ENCODE measurements around the gene EFHD1.

EFHD1 gene

DNA sequence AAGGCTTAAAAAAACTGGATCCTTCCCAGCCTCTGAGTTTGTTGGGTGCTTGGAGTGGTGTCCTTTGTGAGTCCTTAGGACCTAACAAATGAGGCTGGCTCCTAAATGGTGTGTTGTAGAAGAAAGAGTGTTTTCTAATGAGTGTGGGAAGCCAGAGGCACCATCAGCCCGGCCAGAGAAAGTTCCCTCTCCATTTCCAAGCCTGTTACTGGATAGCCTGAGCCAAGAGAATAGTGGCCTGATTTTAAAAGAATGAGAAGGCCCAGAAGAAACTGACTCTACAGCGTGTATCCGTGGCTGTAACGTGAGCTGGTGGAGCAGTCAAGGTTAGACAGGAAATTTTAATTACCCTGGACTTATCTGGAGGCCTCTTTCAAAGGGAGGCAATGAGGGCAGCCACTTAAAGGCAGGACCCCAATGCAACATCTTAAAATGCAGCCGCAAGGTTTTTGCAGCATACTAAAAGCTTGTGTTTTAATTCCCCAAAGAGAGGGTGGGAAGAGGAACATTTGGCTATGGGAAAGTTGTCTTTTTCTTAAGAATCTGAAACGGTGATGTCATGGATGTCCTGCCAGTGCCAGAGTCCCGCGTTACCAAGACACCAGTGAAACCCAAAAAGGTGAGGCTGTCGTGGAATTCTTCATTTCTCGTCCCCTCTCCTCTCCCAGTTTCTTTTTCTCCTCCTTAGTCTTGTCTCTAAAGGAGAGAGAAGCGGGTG is 4.6 kb downstream of the EFHD1 start:
- no peak for DNase-seq (ENCODE audit: low read depth)
- H3K4me3 ChIP-seq (ENCODE audit: low read length): no peak overlapping the region
- TF ChIP-seq, protein P1, sequence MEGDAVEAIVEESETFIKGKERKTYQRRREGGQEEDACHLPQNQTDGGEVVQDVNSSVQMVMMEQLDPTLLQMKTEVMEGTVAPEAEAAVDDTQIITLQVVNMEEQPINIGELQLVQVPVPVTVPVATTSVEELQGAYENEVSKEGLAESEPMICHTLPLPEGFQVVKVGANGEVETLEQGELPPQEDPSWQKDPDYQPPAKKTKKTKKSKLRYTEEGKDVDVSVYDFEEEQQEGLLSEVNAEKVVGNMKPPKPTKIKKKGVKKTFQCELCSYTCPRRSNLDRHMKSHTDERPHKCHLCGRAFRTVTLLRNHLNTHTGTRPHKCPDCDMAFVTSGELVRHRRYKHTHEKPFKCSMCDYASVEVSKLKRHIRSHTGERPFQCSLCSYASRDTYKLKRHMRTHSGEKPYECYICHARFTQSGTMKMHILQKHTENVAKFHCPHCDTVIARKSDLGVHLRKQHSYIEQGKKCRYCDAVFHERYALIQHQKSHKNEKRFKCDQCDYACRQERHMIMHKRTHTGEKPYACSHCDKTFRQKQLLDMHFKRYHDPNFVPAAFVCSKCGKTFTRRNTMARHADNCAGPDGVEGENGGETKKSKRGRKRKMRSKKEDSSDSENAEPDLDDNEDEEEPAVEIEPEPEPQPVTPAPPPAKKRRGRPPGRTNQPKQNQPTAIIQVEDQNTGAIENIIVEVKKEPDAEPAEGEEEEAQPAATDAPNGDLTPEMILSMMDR (conservative IDR thresholded peaks at IDR 0.05; ENCODE audit: low read depth, low read length): no peak

DNA sequence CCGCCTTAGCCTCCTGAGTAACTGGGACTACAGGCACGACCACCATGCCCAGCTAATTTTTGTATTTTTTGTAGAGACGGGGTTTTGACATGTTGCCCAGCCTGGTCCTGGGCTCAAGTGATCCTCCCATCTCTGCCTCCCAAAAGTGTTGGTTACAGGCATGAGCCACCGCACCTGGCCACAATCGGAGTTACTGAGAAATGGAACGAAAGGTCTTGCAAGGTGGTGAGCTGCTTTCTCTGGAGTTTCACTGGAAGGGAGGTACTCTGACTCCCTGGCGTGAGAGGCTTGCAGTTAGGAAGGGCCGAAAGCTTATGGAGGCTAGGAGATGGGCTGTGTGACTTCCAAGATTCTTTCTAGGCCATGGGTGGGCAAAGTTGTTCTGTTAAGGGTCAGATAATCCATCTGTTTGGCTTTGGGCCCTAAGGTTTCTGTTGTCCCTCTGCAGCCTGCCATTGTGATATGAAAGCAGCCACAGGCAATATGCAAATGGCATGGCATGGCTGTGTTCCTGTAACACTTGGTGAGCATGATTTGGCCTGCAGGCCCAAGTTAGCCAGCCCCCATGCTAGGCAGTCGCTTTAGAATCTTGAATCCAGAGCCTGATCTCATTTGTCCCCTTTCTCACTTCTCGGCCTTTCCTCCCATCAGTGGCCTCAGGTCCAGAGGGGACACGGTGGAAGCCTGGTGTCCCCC is 7.9 kb downstream of the EFHD1 start:
- DNase-seq (ENCODE audit: low read depth): no peak
- H3K4me3 ChIP-seq (ENCODE audit: low read length): no peak overlapping the region
- TF ChIP-seq, protein P1 (conservative IDR thresholded peaks at IDR 0.05; ENCODE audit: low read depth, low read length): no peak

DNA sequence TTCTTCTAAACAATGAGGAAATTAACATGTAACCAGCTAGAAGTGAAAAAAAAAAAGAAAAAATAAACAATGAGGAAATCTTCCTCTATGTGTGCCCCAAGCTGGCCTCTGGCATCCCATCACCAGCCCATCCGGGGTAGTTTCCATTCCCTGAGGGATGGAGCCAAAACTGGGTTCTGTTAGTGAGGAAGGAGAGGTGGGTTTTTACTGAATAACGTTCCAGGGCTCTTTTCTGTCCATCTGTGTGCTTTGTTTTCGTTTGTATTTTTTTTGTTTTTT is 9.7 kb downstream of the EFHD1 start:
- no peak for DNase-seq (ENCODE audit: low read depth)
- no peak overlapping the region for H3K4me3 ChIP-seq (ENCODE audit: low read length)
- TF ChIP-seq, protein P1 (conservative IDR thresholded peaks at IDR 0.05; ENCODE audit: low read depth, low read length): no peak

DNA sequence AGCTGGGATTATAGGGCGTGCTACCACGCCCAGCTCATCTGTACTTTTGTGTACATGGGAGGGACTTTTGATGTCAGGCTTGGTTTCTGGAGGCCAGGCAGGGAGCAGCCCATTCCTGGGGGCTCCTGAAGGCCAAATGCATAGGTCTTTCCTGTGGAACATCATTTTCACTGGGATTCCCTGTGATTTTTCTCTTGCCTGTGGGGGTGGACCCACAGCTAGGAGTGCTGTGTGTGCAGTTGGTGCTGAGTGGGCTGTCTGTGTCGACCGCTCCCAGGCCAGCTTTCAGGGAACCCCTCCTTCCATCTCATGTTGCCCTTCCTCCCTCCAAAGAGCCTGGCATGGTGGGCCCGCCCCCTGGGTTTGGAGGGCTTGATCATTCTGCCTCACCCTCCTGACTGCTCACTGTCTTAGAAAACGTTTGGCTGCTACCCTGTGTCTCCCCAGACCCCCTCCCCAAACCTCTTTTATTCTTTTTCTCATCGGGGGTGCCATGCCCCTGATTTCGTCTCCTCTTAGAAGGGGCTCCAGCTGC is 10.5 kb downstream of the EFHD1 start:
- H3K4me3 ChIP-seq (ENCODE audit: low read length): no peak overlapping the region
- TF ChIP-seq, protein P1 (conservative IDR thresholded peaks at IDR 0.05; ENCODE audit: low read depth, low read length): no peak
- DNase-seq (ENCODE audit: low read depth): no peak

DNA sequence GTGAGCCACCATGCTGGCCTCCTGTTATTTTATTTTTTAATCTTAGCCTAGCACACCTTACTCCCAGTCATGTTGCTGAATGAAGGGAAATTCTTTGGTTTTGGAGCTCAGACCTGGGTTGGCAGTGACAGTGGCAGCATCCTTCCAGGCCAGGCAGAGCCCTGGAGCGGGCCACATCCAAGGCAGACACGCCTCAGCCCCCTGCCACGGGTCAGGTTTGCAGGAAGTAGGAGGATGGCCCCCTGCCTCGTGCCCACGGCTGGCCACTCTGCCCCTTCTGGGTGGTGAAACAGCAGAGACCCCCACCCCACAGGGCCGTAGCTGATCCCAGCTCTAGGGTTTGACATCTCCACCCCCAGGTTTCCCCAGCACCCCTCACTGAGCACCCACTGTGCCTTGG is 11.7 kb downstream of the EFHD1 start:
- TF ChIP-seq, protein P1 (conservative IDR thresholded peaks at IDR 0.05; ENCODE audit: low read depth, low read length): no peak
- DNase-seq (ENCODE audit: low read depth): no peak
- H3K4me3 ChIP-seq (ENCODE audit: low read length): no peak overlapping the region

DNA sequence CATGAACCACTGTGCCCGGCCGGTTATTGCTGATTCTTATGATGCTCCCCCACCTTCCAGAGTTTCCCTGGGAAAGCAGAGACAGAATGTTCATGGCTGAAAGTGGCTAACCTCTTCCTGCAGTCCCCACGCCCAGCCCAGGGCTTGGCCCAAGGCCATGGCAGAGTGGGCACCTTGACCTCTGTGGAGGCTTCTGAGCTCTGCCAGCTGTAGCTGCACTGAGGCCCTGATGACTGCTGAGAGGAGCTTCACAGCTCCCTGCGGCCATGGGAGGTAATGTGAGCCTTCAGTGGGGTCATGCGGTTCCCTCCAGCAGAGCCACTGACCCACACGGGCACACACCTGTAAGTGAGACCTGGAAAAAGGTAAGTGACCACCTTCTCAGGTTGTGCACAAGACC is 13.3 kb downstream of the EFHD1 start:
- TF ChIP-seq, protein P1 (conservative IDR thresholded peaks at IDR 0.05; ENCODE audit: low read depth, low read length): no peak
- H3K4me3 ChIP-seq (ENCODE audit: low read length): no peak overlapping the region
- DNase-seq (ENCODE audit: low read depth): no peak

DNA sequence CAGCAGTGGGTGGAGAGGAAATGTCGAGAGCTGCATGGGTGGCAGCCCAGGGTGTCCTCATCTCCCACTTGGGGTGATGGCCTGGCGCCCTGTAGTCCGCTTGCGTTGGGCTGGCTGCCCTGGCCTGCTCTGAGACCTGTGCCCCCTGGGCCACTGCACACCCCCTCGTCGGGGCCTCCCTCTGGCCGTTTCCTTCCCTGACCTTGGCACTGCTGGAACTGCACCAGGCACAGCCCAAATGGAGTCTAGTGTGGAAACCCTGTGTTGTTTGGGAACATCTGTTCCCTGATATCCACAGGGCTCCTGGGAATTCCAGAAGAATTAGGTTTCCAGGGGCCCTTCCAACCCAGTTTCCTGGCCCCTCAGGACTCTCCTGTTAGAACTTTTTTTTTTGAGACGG is 13.9 kb downstream of the EFHD1 start:
- DNase-seq (ENCODE audit: low read depth): no peak
- no peak overlapping the region for H3K4me3 ChIP-seq (ENCODE audit: low read length)
- TF ChIP-seq, protein P1 (conservative IDR thresholded peaks at IDR 0.05; ENCODE audit: low read depth, low read length): no peak

All from retinal pigment epithelial cell (primary cell).